ENCODE results near the gene PLA2G6.

GRCh38 chr22:38079804-38080203 is 101.8 kb downstream of the PLA2G6 start:
- TF ChIP-seq CTCF (IDR thresholded peaks at IDR 0.05), result no peak
- TF ChIP-seq POLR2A (IDR thresholded peaks at IDR 0.05), result no peak

Measured in upper lobe of left lung (tissue), 4 donors.